Amygdala (tissue), 56 donors: Measurements from ENCODE around the gene PRPSAP1.
"Not testable (repeated sequence)": the region's sequence is repeated elsewhere in the genome, so short reads cannot be mapped to it uniquely, and the experiment has no call there.

ENCODE experiments used
- DNase-seq, 56 donors: peaks; one replicate each; lab custom pipeline; 2025; lab: John Stamatoyannopoulos, UW

Gene PRPSAP1

DNA sequence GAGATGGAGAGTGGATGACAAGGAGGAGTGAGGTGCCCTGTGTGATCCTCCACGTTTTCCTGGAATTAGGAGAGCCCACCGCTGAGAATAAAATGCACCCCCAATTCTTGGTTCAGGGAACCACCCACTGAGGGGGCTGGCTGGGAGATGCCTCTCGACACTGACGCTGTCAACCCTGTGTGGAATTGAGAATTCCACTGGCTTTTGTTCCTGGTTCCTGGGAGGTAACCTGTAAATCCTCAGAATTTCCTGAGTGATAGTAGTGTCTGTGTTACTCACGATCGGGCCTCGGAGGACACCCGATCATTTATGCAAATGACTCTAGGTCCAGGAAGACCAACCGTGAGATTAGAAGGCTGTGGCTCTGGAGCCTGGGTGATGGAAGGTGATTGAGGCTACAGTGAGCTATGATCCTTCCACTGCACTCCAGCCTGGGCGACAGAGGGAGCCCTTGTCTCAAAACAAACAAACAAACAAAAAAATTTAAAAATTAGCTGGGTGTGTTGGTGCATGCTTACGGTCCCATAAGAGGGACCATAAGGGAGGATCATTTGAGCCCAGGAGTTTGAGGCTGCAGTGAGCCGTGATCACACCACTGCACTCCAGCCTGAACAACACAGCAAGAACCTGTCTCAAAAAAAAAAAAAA is 11.7 kb upstream of the PRPSAP1 start:
- DNase-seq: no peak

GRCh38 chr17:76363107-76363842 is 9.6 kb upstream of the PRPSAP1 start:
- DNase-seq: no peak

- no peak for DNase-seq
These were observed 6.7 kb upstream of the PRPSAP1 start for GRCh38 chr17:76360461-76360860.

DNA sequence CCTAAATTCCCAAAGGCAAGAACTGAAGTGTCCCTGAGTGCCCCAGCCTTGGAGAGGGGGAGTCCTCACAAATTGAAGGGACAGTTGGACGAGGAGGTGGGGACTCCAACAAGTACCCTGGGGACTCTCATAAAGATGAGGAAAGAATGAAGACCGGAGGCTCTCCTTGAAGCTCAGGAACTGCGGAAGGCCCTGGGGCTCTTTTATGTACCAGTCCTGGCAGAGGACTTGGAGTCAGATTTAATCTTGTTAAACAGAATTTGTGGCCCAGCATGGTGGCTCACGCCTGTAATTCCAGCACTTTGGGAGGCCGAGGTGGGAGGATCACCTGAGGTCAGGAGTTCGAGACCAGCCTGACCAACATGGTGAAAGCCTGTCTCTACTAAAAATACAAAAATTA is 6.1 kb upstream of the PRPSAP1 start:
- DNase-seq: not testable (repeated sequence)

GRCh38 chr17:76359375-76359774 is 5.7 kb upstream of the PRPSAP1 start:
- no peak for DNase-seq

- DNase-seq: no peak
These were observed 4.0 kb upstream of the PRPSAP1 start for GRCh38 chr17:76357597-76358158.

DNA sequence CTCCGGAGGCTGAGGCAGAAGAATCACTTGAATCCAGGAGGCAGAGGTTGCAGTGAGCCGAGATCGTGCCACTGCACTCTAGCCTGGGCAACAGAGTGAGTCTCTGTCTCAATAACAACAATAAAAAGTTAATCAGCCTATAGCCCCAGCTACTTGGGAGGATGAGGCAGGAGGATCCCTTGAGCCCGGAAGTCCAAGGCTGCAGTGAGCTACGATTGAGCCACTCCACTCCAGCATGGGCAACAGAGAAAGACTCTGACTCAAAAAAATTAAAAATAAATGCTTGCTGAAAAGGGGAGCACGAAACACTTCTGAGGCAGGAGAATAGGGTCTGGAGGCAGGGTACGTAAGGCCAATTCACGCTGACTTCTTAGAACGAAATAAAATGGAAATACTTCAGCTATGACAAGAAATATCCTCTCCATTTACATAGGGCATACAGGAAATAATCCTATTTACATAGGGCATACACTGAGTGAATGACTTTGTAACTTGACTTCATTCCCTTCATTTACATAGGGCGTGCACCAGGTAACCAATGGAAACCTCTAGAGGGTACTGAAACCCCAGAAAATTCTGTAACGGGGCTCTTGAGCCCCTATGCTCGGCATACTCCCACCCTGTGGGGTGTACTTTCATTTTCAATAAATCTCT is 3.2 kb upstream of the PRPSAP1 start:
- DNase-seq: no peak

- DNase-seq: peak in 1 of 56 donors; percentile 26
These were observed 1.1 kb upstream of the PRPSAP1 start for GRCh38 chr17:76354747-76355310.

DNA sequence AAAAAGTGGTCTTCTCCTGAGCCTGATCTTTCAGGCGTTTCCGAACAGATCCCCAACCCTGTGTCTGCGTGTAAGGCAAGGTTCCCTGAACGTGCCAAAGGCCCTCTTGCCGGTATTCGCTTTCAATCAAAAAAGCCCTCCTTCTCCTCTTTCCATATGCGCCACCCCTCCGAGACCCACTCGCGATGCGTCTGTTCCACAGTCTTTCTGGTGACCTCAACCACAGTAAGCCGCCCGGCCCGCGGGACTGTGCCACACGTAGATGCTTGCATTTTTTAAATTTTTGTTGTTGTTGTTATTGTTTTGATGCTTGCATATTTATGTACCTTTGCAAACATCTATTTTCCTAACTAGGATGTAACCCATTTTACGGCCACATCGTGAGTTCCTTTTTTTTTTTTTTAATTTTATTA is 607 bp upstream of the PRPSAP1 start:
- peak in 4 of 56 donors; percentile 49 to 55 (median 50) for DNase-seq

- DNase-seq: peak in 10 of 56 donors; percentile 11 to 53 (median 38)
These were observed 615 bp downstream of the PRPSAP1 start for GRCh38 chr17:76353004-76353598.

- DNase-seq: no peak
These were observed 2.1 kb downstream of the PRPSAP1 start for GRCh38 chr17:76351526-76352071.

GRCh38 chr17:76350463-76350862 is 3.3 kb downstream of the PRPSAP1 start:
- no peak for DNase-seq

DNA sequence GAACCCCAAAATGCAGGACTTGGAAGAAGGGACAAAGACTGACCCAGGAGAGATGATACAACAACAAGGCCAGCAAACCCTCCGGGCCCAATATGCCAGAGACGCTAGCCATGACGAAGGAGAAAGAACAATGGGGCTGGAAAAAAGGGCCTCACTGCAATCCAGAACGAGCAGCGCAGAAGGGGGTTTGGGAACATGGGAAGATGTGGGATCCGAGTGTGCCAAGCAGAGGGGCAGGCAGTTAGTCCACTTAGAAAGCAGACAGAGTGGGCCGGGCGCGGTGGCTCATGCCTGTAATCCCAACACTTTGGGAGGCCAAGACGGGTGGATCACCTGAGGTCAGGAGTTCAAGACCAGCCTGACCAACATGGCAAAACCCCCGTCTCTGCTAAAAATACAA is 6.8 kb downstream of the PRPSAP1 start:
- DNase-seq: not testable (repeated sequence)

DNA sequence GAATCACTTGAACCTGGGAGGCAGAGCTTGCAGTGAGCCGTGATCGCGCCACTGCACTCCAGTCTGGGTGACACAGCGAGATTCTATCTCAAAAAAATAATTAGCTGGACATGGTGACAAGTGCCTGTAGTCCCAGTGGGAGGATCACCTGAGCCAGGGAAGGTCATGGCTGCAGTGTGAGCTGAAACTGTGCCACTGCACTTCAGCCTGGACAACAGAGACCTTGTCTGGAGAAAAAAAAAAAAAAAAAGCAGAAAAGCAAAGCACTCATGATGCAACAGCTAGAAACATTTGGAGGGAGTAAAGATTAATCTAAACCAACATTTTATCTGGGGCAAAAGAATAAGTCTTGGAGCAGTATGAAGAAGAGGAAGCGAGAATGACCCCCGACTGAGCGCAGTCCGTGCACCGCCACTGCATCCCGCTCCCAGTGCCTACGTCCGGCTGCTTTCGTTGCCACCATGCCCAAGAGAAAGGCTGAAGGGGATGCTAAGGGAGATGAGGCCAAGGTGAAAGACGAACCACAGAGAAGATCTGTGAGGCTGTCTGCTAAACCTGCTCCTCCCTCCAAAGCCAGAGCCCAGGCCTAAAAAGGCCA is 8.2 kb downstream of the PRPSAP1 start:
- no peak for DNase-seq

DNA sequence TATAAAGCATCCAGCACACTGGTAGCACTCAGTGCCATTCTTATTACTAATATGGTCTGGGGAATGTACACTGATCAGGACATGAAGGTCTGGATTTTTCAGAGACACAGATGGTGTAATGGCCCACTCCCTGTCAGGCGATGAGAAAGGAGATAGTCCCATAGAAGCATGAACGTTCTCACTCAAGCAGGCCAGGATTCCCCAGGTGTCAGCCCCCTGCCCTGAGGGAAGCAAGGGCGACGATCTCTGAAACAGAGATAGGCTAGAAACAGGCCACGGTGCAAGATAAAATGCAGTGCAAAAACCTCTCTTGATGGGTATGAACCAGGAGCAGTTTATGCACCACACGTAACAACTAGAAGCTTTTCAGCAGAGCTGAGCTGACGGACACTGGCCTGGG is 10.6 kb downstream of the PRPSAP1 start:
- DNase-seq: no peak

DNA sequence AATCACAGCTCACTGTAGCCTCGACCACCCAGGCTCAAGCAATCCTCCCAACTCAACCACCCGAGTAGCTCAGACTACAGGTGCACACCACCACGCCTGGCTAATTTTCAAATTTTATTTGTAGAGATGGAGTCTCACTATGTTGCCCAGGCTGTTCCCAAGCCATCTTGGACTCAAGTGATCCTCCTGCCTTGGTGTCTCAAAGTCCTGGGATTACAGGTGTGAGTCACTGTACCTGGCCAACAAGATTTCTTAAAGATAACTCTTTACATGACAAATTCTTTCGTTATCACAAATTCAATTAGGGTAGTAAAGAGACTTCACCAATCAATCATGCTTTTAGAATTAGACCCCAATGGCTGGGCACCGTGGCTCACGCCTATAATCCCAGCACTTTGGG is 12.4 kb downstream of the PRPSAP1 start:
- DNase-seq: no peak

- DNase-seq: no peak
These were observed 16.3 kb downstream of the PRPSAP1 start for GRCh38 chr17:76337413-76337777.

DNA sequence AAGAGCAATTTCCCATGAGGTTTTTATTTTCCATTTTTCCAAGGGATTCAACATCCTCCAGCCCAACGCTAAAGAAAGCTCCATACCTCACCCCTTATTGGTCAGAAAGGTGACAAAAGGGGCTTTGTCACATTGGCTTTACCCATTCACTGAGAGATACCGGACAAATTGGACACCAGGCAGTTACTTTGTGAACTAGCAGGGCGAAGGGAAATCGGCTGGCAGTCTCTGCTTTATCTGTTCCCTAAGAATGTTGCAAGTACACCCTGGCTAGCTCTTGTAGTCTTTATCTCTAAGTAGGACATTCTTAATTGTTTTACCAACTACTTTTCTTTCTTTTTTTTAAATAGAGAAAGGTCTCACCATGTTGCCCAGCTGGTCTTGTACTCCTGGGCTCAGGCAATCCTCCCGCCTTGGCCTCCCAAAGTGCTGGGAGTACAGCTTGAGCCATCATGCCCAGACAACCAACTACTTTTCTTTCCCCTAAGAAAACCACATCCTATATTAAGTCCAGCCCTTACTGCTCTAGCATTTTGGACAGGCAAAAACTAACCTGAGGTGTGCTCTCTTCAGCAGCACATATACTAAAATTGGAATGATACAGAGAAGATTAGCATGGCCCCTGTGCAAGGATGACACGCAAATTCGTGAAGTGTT is 16.8 kb downstream of the PRPSAP1 start:
- no peak for DNase-seq

- DNase-seq: no peak
These were observed 17.9 kb downstream of the PRPSAP1 start for GRCh38 chr17:76335716-76336381.
